Stimulated activated CD8-positive, alpha-beta memory T cell treated with anti-CD3 and anti-CD28 coated beads, Interleukin-15, amount 100 ng/mL, for 48 hours (primary cell): ENCODE measurements around the gene HS3ST2.
"Not testable (repeated sequence)": the region's sequence is repeated elsewhere in the genome, so short reads cannot be mapped to it uniquely, and the experiment has no call there.

Source experiments
- DNase-seq, 2 donors: peaks; one replicate each; pipeline ENCODE4 v3.0.0-alpha.2; 2020; ENCODE audit warnings: low read depth in 2 of 2

HS3ST2 gene

GRCh38 chr16:22878955-22879354 lies 65.0 kb downstream of the HS3ST2 start:
- no peak for DNase-seq

DNA sequence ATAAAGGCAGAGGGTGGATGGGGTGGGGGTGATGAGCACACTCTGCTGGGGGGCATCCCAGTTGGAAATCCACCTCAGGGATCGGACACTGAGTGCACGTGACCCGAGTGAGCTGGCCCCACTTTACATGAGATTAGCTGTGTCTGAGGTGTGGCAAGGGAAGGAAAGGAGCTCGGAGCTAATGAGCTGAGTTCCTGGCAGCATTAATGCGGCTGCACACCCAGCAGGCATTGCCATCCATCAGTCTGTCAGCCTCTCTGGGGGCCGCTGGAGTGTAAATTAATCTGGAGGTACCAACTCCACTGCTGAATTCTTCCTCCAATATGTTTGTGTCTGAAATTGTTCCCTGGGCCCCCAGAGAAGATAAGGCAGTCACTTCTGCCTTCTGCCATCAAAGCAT lies 65.5 kb downstream of the HS3ST2 start:
- DNase-seq, result no peak

DNA sequence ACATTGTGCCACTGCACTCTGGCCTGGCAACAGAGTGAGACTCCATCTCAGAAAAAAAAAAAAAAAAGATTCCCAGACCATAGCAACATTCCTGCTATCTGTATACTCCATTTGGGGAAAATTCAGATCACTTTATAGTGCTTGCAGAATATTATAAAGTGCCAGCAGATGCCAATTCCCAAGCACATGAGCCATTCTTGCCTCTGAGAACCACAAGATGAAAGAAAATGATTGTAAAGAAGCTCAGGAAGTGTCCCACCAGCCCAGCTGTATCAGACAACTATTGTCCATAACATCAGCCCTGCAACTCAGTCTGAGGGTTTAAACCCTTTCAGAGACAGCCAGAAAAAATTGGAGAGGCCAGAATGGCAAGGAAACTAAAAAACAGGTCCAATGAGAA lies 69.0 kb downstream of the HS3ST2 start:
- no peak for DNase-seq

- DNase-seq, result no peak
Measured at GRCh38 chr16:22885951-22886350, 72.0 kb downstream of the HS3ST2 start.

GRCh38 chr16:22886927-22887326 lies 73.0 kb downstream of the HS3ST2 start:
- no peak for DNase-seq

- DNase-seq, result no peak
Measured at GRCh38 chr16:22887445-22887844, 73.5 kb downstream of the HS3ST2 start.

DNA sequence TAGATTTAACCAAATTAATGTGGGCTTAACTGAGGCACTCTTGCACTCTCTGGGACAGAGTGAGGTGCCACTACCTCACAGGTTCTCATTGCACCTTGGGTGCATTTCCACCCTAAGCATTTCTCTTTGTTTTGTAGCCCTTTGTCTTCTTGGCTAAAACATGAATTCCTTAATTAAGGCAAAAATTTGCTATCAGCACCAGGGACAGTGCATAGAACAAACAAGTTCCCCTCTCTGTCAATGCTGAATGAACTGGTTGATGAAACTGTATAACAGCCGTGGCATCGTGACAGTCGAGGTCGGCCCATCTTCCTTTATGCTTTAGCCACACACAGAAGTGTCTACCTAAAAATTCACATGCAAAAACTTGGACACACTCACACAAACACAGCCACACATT lies 74.8 kb downstream of the HS3ST2 start:
- no peak for DNase-seq

DNA sequence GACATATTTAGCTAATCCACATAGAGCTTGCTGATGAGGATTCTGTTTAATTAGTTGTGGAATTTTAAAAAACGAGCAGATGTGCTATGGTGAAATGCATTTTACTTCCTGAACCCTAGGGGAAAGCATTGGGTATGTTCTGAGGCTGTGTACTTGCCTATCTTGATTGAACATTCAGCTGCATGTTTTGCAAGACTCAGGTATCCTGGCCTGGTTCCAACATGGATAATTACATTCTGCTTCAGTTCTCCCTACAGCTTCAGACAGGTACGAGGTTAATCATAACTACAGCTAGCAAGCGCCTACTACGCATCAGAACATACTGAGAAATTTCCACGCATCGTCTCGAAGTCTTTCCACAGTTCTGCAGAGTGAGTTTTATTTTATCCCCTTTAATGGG lies 77.0 kb downstream of the HS3ST2 start:
- DNase-seq, result no peak

DNA sequence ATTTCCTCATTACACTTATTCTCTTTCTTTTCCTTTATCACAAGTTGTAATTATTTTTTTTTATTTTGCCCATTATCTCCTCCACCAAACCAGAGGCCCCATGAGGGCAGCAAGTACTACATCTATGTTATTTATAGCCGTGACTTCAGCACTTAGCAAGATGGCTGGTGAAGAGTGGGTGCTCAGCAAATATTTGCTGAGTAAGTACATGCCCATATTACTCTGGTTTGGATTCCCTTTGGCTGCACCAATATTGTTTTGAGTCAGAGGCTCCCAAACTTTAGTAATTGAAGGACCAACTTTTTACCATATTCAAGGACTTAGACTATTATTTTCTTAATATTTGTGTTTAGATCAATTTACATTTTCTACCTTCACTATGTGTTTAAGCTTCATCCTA lies 83.2 kb downstream of the HS3ST2 start:
- DNase-seq, result no peak

- no peak for DNase-seq
Measured at GRCh38 chr16:22898131-22898530, 84.2 kb downstream of the HS3ST2 start.

GRCh38 chr16:22898874-22899348 lies 84.9 kb downstream of the HS3ST2 start:
- peak; percentile 21 to 26 for DNase-seq

- DNase-seq, result not testable (repeated sequence)
Measured at GRCh38 chr16:22899567-22899966, 85.6 kb downstream of the HS3ST2 start.

- no peak for DNase-seq
Measured at GRCh38 chr16:22900863-22901262, 86.9 kb downstream of the HS3ST2 start.

DNA sequence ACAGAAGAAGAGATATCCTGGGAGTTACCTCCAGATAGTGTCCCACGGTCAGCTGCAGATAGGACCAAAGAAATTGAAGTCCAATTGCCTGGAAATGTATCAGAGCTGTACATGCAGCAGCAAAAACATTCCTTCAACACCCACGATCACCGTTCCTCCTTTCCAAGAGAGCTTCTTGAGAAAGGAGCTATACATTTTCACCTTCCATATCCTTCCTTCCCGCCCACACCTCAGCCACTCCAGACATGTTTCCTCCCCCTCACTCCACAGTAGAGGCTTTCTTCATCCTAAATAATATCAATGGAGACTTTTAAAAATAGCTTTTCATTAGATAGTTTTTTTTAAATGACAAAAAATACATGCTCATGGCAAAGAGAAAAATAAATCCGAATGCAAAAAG lies 87.6 kb downstream of the HS3ST2 start:
- no peak for DNase-seq

DNA sequence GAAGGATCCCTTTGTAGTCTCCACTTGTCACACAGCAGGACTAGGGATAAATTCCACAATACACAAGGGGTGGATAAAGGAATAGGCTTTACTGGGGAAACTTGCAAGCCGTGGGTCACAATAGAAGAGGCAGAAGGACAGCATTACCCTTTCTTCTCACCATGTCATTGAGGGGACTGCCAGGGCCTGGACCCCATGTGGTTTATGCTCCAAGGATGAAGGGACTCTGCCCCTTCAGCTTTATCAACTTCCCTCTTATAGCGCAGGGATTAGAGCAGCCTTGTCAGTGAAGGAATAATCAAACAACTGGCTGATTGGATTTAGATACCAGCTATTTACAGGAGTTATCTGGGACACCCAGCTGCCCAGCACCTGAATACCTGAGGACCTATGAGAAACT lies 89.8 kb downstream of the HS3ST2 start:
- DNase-seq, result no peak

DNA sequence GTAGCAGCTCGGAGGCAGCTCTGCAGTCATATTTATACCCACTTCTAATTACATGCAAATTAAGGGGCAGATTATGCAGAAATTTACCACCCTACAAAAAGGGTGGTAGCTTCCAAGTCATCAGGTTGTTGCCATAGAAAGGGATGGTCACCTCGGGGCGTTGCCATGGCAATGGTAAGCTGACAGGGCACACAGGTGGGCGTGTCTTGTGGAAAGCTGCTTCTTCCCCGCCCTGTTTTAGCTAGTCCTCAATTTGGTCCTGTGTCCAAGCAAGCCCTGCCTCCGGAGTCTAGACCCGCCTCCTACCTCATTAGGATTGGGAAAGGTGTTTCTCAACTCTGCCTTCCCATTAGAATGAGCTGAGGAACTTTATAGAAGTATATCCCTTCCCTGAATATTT lies 98.7 kb downstream of the HS3ST2 start:
- no peak for DNase-seq

DNA sequence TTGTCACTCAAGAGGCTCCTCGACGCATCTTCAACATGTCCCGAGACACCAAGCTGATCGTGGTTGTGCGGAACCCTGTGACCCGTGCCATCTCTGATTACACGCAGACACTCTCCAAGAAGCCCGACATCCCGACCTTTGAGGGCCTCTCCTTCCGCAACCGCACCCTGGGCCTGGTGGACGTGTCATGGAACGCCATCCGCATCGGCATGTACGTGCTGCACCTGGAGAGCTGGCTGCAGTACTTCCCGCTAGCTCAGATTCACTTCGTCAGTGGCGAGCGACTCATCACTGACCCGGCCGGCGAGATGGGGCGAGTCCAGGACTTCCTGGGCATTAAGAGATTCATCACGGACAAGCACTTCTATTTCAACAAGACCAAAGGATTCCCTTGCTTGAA lies 101.0 kb downstream of the HS3ST2 start:
- DNase-seq, result no peak

GRCh38 chr16:22923491-22923890 lies 109.5 kb downstream of the HS3ST2 start:
- no peak for DNase-seq

GRCh38 chr16:22924492-22924891 lies 110.5 kb downstream of the HS3ST2 start:
- DNase-seq, result no peak

DNA sequence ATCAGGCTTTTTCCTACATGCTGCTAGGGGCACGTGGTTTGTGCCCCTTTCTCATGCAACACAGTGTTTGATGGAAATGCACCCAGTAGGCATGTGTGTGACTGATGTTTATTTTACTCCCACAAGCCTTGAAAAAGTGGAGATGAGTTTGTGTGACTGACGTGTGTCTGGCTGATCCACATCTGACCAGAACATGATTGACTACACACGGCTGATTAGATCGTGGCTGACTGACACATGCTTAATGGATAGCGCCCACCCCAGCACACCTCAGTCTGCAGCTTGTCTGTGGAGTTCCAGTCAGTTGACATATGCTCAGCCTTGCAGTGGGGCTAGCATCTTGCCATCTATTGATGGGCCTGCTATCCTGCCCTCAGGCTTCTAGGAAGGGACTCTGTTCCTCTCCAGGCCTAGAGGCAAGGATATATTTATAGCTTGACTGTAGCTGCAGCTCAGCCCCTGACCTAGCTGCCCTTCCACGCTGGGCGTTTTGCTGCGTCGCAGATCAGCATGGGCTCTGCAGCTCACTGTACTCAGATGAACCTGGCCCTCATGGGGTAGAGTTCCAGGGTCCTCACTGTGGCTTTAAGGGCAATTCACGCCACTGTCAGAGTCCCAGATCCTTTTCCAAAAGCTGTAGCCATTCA lies 112.3 kb downstream of the HS3ST2 start:
- DNase-seq, result no peak

DNA sequence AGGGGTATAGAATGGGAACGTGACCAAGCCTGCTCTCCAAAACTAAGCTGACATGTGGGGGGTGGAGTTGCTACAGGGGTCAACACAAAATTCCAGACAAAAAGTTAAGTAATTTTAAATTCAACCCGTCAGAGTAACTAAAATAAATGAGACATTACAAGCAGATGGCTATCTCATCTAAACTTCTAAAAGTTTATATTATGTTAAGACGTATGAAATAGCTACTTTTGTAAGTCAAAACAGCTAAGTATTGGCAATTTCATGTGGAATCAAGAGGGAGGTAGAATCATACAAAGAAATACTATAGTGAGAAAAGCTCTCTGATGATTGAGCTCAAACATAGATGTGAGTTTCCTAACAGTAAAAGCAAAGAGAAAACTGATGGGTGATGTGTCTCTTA lies 113.3 kb downstream of the HS3ST2 start:
- DNase-seq, result no peak

- no peak for DNase-seq
Measured at GRCh38 chr16:22928882-22929435, 115.0 kb downstream of the HS3ST2 start.

GRCh38 chr16:22929461-22929860 lies 115.5 kb downstream of the HS3ST2 start:
- no peak for DNase-seq
